DMS 273 (cell line): ENCODE results near the gene CELA2B.
A peak's percentile ranks its signal among the peaks of the same experiment; 100 is the strongest.
"Not testable (repeated sequence)": the region's sequence is repeated elsewhere in the genome, so short reads cannot be mapped to it uniquely, and the experiment has no call there.

Experiments used
- DNase-seq: peaks from one replicate; lab custom pipeline; 2025; ENCODE audit not compliant: unreplicated experiment; lab: John Stamatoyannopoulos, UW

The CELA2B gene

GRCh38 chr1:15444468-15445389 is 31.2 kb upstream of the CELA2B start:
- DNase-seq = peak; percentile 55

- no peak for DNase-seq
Observed at GRCh38 chr1:15445390-15446122, 30.3 kb upstream of the CELA2B start.

- no peak for DNase-seq
Observed at GRCh38 chr1:15446212-15446611, 29.7 kb upstream of the CELA2B start.

- no peak for DNase-seq
Observed at GRCh38 chr1:15448877-15449462, 26.9 kb upstream of the CELA2B start.

GRCh38 chr1:15449567-15449966 is 26.3 kb upstream of the CELA2B start:
- DNase-seq = no peak

GRCh38 chr1:15451014-15451722 is 24.7 kb upstream of the CELA2B start:
- no peak for DNase-seq

- DNase-seq = no peak
Observed at GRCh38 chr1:15452216-15452615, 23.7 kb upstream of the CELA2B start.

GRCh38 chr1:15452866-15453571 is 22.9 kb upstream of the CELA2B start:
- DNase-seq = peak; percentile 87

- peak; percentile 60 for DNase-seq
Observed at GRCh38 chr1:15453734-15454133, 22.2 kb upstream of the CELA2B start.

- no peak for DNase-seq
Observed at GRCh38 chr1:15454256-15454655, 21.6 kb upstream of the CELA2B start.

- no peak for DNase-seq
Observed at GRCh38 chr1:15455522-15455921, 20.4 kb upstream of the CELA2B start.

- DNase-seq = no peak
Observed at GRCh38 chr1:15456313-15456954, 19.5 kb upstream of the CELA2B start, which contains the start of gene CELA2A. Gene CELA2A, plus strand, starts transcription at chr1:15456732. Its CDS starts 22 bp downstream, at chr1:15456754.

- DNase-seq = no peak
Observed at GRCh38 chr1:15457585-15457984, 18.3 kb upstream of the CELA2B start.

GRCh38 chr1:15458388-15458787 is 17.5 kb upstream of the CELA2B start:
- not testable (repeated sequence) for DNase-seq

GRCh38 chr1:15459771-15460707 is 15.9 kb upstream of the CELA2B start:
- peak; percentile 65 for DNase-seq

GRCh38 chr1:15460708-15461095 is 15.2 kb upstream of the CELA2B start:
- no peak for DNase-seq

- not testable (repeated sequence) for DNase-seq
Observed at GRCh38 chr1:15463064-15463800, 12.7 kb upstream of the CELA2B start.

- DNase-seq = not testable (repeated sequence)
Observed at GRCh38 chr1:15463926-15464322, 12.0 kb upstream of the CELA2B start.
